SJSA1 (cell line): ENCODE results near the gene C1R. TPM values are rescaled to one million over a fixed set of nuclear protein-coding genes. Genes with fewer than 3 reads are reported as not detected.
"Not testable (repeated sequence)": the region's sequence is repeated elsewhere in the genome, so short reads cannot be mapped to it uniquely, and the experiment has no call there.

Experiments used
- DNase-seq, 2 experiments: peaks; one replicate each; pipeline ENCODE4 v3.0.0-alpha.2; 2015 to 2020; ENCODE audit warnings: low spot score in 2 of 2, low read depth in 1 of 2
- H3K27ac ChIP-seq: fragments of 250-450 bp; sonication (Bioruptor Pico); 2 replicates; pipeline ENCODE4 v1.5.1; 2020; ENCODE audit warnings: mild to moderate bottlenecking, moderate library complexity
- H3K27me3 ChIP-seq: fragments of 250-450 bp; sonication (Bioruptor Pico); replicated peaks from 2 replicates; pipeline ENCODE4 v1.5.1; 2020; ENCODE audit warnings: mild to moderate bottlenecking, moderate library complexity
- H3K36me3 ChIP-seq: fragments of 250-450 bp; sonication (Bioruptor Pico); 2 replicates; pipeline ENCODE4 v1.5.1; 2020; ENCODE audit warnings: mild to moderate bottlenecking
- H3K4me1 ChIP-seq: fragments of 250-450 bp; sonication (Bioruptor Pico); replicated peaks from 2 replicates; pipeline ENCODE4 v1.6.1; 2021; ENCODE audit warnings: mild to moderate bottlenecking
- H3K4me3 ChIP-seq: fragments of 250-450 bp; sonication (Bioruptor Pico); 2 replicates; pipeline ENCODE4 v1.5.1; 2020; ENCODE audit warnings: mild to moderate bottlenecking
- H3K9me3 ChIP-seq: fragments of 250-450 bp; sonication (Bioruptor Pico); replicated peaks from 2 replicates; pipeline ENCODE4 v1.5.1; 2020; ENCODE audit warnings: mild to moderate bottlenecking
- total RNA-seq: library from RNA; depleted of rRNA; stranded (reverse); fragments of >200 nt; shearing (Covaris generic); gene quantifications from 2 replicates; pipeline ENCODE4 v1.2.3, GENCODE V29; 2014

The C1R gene
- total RNA-seq, 1 experiment from 2014 or later, result 45.7 TPM

- Histone ChIP-seq H3K27ac (no peak overlapping the region), H3K9me3 (no peaks in the 10 kb centered on the region), H3K4me1 (peaks cover 10% of the 10 kb centered on the region), H3K36me3 (no peaks in the 10 kb centered on the region), H3K4me3 (no peak overlapping the region), H3K27me3 (no peaks in the 10 kb centered on the region)
- DNase-seq, result no peak
Observed at GRCh38 chr12:7112041-7112440, 19.8 kb upstream of the C1R start.

GRCh38 chr12:7110661-7111060 lies 18.4 kb upstream of the C1R start:
- Histone ChIP-seq H3K27ac (no peak overlapping the region), H3K9me3 (peaks cover 3% of the 10 kb centered on the region; the same call in 1 of the 2 replicates), H3K4me3 (no peak overlapping the region), H3K36me3 (no peaks in the 10 kb centered on the region), H3K27me3 (no peaks in the 10 kb centered on the region), H3K4me1 (peaks cover 10% of the 10 kb centered on the region)
- no peak for DNase-seq

- Histone ChIP-seq H3K36me3 (no peaks in the 10 kb centered on the region), H3K27ac (no peak overlapping the region), H3K4me3 (no peak overlapping the region), H3K4me1 (peaks cover 10% of the 10 kb centered on the region), H3K27me3 (no peaks in the 10 kb centered on the region), H3K9me3 (peaks cover 3% of the 10 kb centered on the region; the same call in 1 of the 2 replicates)
- DNase-seq, result no peak
Observed at GRCh38 chr12:7109572-7109920, 17.3 kb upstream of the C1R start.

- Histone ChIP-seq H3K27ac (peak within 1 kb of the TSS; percentile 76), H3K9me3 (peaks cover 3% of the 10 kb centered on the region; the same call in 1 of the 2 replicates), H3K4me3 (peak within 1 kb of the TSS; percentile 43), H3K27me3 (no peaks in the 10 kb centered on the region), H3K4me1 (peaks cover 10% of the 10 kb centered on the region), H3K36me3 (no peaks in the 10 kb centered on the region)
- peak; percentile 85 for DNase-seq
Observed at GRCh38 chr12:7108796-7109571, 16.7 kb upstream of the C1R start, which contains the start of gene C1RL. TSS of gene C1RL (minus strand) at chr12:7109214. CDS start at chr12:7109180, 34 bp downstream.

- Histone ChIP-seq H3K9me3 (peaks cover 3% of the 10 kb centered on the region; the same call in 1 of the 2 replicates), H3K27me3 (no peaks in the 10 kb centered on the region), H3K4me1 (peaks cover 10% of the 10 kb centered on the region), H3K27ac (peak overlapping the region; percentile 76), H3K36me3 (no peaks in the 10 kb centered on the region), H3K4me3 (peak overlapping the region; percentile 43)
- DNase-seq, result peak; percentile 51 to 68
Observed at GRCh38 chr12:7108003-7108795, 16.0 kb upstream of the C1R start.

GRCh38 chr12:7107636-7108002 lies 15.4 kb upstream of the C1R start:
- Histone ChIP-seq H3K4me3 (peak overlapping the region; percentile 43), H3K4me1 (peaks cover 10% of the 10 kb centered on the region), H3K27ac (no peak overlapping the region), H3K36me3 (no peaks in the 10 kb centered on the region), H3K27me3 (no peaks in the 10 kb centered on the region), H3K9me3 (peaks cover 3% of the 10 kb centered on the region; the same call in 1 of the 2 replicates)
- DNase-seq, result no peak

- not testable (repeated sequence) for H3K4me3 ChIP-seq, DNase-seq, H3K27ac ChIP-seq, H3K9me3 ChIP-seq, H3K36me3 ChIP-seq, H3K27me3 ChIP-seq
- peaks cover 10% of the 10 kb centered on the region for H3K4me1 ChIP-seq
Observed at GRCh38 chr12:7107181-7107580, 14.9 kb upstream of the C1R start.

- no peak for DNase-seq
- Histone ChIP-seq H3K27ac (no peak overlapping the region), H3K4me1 (peaks cover 10% of the 10 kb centered on the region), H3K9me3 (peaks cover 3% of the 10 kb centered on the region; the same call in 1 of the 2 replicates), H3K36me3 (no peaks in the 10 kb centered on the region), H3K27me3 (no peaks in the 10 kb centered on the region), H3K4me3 (no peak overlapping the region)
Observed at GRCh38 chr12:7106082-7106481, 13.8 kb upstream of the C1R start.

GRCh38 chr12:7103837-7104584 lies 11.8 kb upstream of the C1R start:
- H3K36me3 ChIP-seq, result no peaks in the 10 kb centered on the region
- H3K4me3 ChIP-seq, result no peak overlapping the region
- H3K27ac ChIP-seq, result no peak overlapping the region
- no peaks in the 10 kb centered on the region for H3K27me3 ChIP-seq
- DNase-seq, result no peak
- H3K4me1 ChIP-seq, result peaks cover 10% of the 10 kb centered on the region
- H3K9me3 ChIP-seq, result peaks cover 3% of the 10 kb centered on the region; the same call in 1 of the 2 replicates

GRCh38 chr12:7102582-7102981 lies 10.3 kb upstream of the C1R start:
- peaks cover 3% of the 10 kb centered on the region; the same call in 1 of the 2 replicates for H3K9me3 ChIP-seq
- DNase-seq, result no peak
- no peaks in the 10 kb centered on the region for H3K4me1 ChIP-seq

GRCh38 chr12:7101694-7102131 lies 9.5 kb upstream of the C1R start:
- Histone ChIP-seq H3K9me3 (peaks cover 3% of the 10 kb centered on the region; the same call in 1 of the 2 replicates), H3K4me3 (no peak overlapping the region), H3K36me3 (no peaks in the 10 kb centered on the region), H3K27me3 (no peaks in the 10 kb centered on the region), H3K4me1 (no peaks in the 10 kb centered on the region), H3K27ac (no peak overlapping the region)
- no peak for DNase-seq

More at GRCh38 chr12:7102582-7102981, 10.3 kb upstream of the C1R start:
- Histone ChIP-seq H3K27ac (no peak overlapping the region), H3K36me3 (no peaks in the 10 kb centered on the region), H3K27me3 (no peaks in the 10 kb centered on the region), H3K4me3 (no peak overlapping the region)

- H3K27ac ChIP-seq, result no peak overlapping the region
- DNase-seq, result no peak
- H3K27me3 ChIP-seq, result no peaks in the 10 kb centered on the region
- no peaks in the 10 kb centered on the region for H3K36me3 ChIP-seq
- peaks cover 1% of the 10 kb centered on the region; the same call in 1 of the 2 replicates for H3K9me3 ChIP-seq
- no peaks in the 10 kb centered on the region for H3K4me1 ChIP-seq
- H3K4me3 ChIP-seq, result no peak overlapping the region
Observed at GRCh38 chr12:7101047-7101693, 8.9 kb upstream of the C1R start.

- no peak for DNase-seq
- no peaks in the 10 kb centered on the region for H3K9me3 ChIP-seq
- H3K27ac ChIP-seq, result no peak overlapping the region
- no peaks in the 10 kb centered on the region for H3K4me1 ChIP-seq
- H3K4me3 ChIP-seq, result no peak overlapping the region
- no peaks in the 10 kb centered on the region for H3K27me3 ChIP-seq
- H3K36me3 ChIP-seq, result no peaks in the 10 kb centered on the region
Observed at GRCh38 chr12:7100239-7100638, 8.0 kb upstream of the C1R start.
